K562 (cell line): ENCODE measurements around the gene KSR2. TPM values are rescaled to one million over a fixed set of nuclear protein-coding genes. Genes with fewer than 3 reads are reported as not detected.

Experiments
- ATAC-seq: fragments of 200-7000 bp; cut with Tn5 transposase; 3 replicates; pipeline ENCODE4 v1.9.1; 2020; ENCODE audit warnings: moderate library complexity
- BruUV-seq: library from RNA; stranded (reverse); fragments of 400-500 nt; replicated peaks from 2 replicates; lab custom pipeline; 2021; lab: Mats Ljungman, UMichigan
- CTCF ChIA-PET: fragments of 300-600 bp; formaldehyde crosslinking; extraction: SDS; loops from one replicate; lab custom pipeline; 2021; ENCODE audit warnings: low intra/inter-chr PET ratio; lab: Yijun Ruan, JAX
- POLR2A ChIA-PET: fragments of 300-600, 350-650 bp; sonication (Branson Sonifier 250); formaldehyde crosslinking; extraction: SDS; loops from one replicate; lab custom pipeline; 2021; ENCODE audit warnings: antibody characterized with exemption, inconsistent platforms; lab: Yijun Ruan, JAX
- DNase-seq, 4 experiments: peaks; one replicate each; pipeline versions ENCODE4 v3.0.0 to v3.0.0-alpha.2; 2011 to 2018; ENCODE audit warnings: low spot score in 3 of 4, mixed read lengths in 3 of 4; ENCODE audit errors: extremely low read depth in 1 of 4
- FAIRE-seq: peaks from 2 replicates; lab custom pipeline; 2011; peaks lifted over from hg19 to GRCh38; lab: Jason Lieb, UNC
- H2AFZ ChIP-seq: 2 replicates; pipeline ENCODE4 v1.6.0; 2011; ENCODE audit warnings: low read depth, low read length, control low read depth, inconsistent platforms
- H3K27ac ChIP-seq: fragments of 200-600 bp; 3 replicates; pipeline ENCODE4 v1.8.0; 2011; ENCODE audit warnings: low read depth, mild to moderate bottlenecking, control low read depth, inconsistent platforms, low read length, moderate library complexity, mixed read lengths; ENCODE audit errors: extremely low read depth
- H3K27me3 ChIP-seq, 2 experiments: fragments of 300-600 bp in 1 of 2; 2 replicates in 1 of 2; 3 replicates in 1 of 2; pipeline versions ENCODE4 v1.6.0 to v1.8.0; 2011; ENCODE audit warnings: inconsistent platforms in 2 of 2, low read length in 2 of 2, mild to moderate bottlenecking in 1 of 2, mixed read lengths in 1 of 2, moderate library complexity in 1 of 2; ENCODE audit not compliant: control insufficient read depth in 2 of 2, insufficient read depth in 2 of 2
- H3K36me3 ChIP-seq: fragments of 300-600 bp; 3 replicates; pipeline ENCODE4 v1.8.0; 2011; ENCODE audit warnings: mild to moderate bottlenecking, low read length, inconsistent platforms; ENCODE audit not compliant: control insufficient read depth, insufficient read depth
- H3K4me1 ChIP-seq, 2 experiments: fragments of 200-600 bp in 1 of 2; replicated peaks in 1 of 2; 2 replicates in 1 of 2; 3 replicates in 1 of 2; pipeline versions ENCODE4 v1.5.1 to v1.8.0; 2011; ENCODE audit warnings: inconsistent platforms in 2 of 2, low read length in 2 of 2, mild to moderate bottlenecking in 1 of 2, mixed read lengths in 1 of 2, moderate library complexity in 1 of 2; ENCODE audit not compliant: control insufficient read depth in 2 of 2, insufficient read depth in 2 of 2
- H3K4me2 ChIP-seq: 2 replicates; pipeline ENCODE4 v1.6.1; 2011; ENCODE audit warnings: low read length, control low read depth, inconsistent platforms, mixed read lengths; ENCODE audit not compliant: insufficient read depth
- H3K4me3 ChIP-seq: fragments of 200-600 bp; sonication (generic), shearing (Covaris generic); 2 replicates; pipeline ENCODE4 v1.5.1; 2016; ENCODE audit warnings: control low read depth, inconsistent platforms
- H3K79me2 ChIP-seq: fragments of 200-600 bp; 3 replicates; pipeline ENCODE4 v1.8.0; 2011; ENCODE audit warnings: low read length, inconsistent platforms; ENCODE audit not compliant: control insufficient read depth, insufficient read depth
- H3K9ac ChIP-seq, 2 experiments: 2 replicates each; pipeline versions ENCODE4 v1.6.0 to v1.6.1; 2011; ENCODE audit warnings: low read depth in 2 of 2, low read length in 2 of 2, control low read depth in 1 of 2, inconsistent platforms in 1 of 2, mild to moderate bottlenecking in 1 of 2, mixed read lengths in 1 of 2; ENCODE audit not compliant: insufficient read depth in 1 of 2
- H3K9me1 ChIP-seq: one replicate; pipeline ENCODE4 v1.6.0; 2011; ENCODE audit warnings: inconsistent platforms, mild to moderate bottlenecking, low read length, moderate library complexity; ENCODE audit not compliant: control insufficient read depth, insufficient read depth
- H3K9me3 ChIP-seq: replicated peaks from 2 replicates; pipeline ENCODE4 v1.5.1; 2011; ENCODE audit warnings: low read depth, low read length, inconsistent platforms; ENCODE audit not compliant: control insufficient read depth, insufficient read depth
- H4K20me1 ChIP-seq: replicated peaks from 2 replicates; pipeline ENCODE4 v1.6.1; 2011; ENCODE audit warnings: low read length, inconsistent platforms, mixed read lengths; ENCODE audit not compliant: control insufficient read depth, insufficient read depth
- COPS2 ChIP-seq: fragments of 450-650 bp; conservative IDR thresholded peaks from 2 replicates; pipeline ENCODE4 v1.6.1; 2016; ENCODE audit warnings: mild to moderate bottlenecking, moderate library complexity
- ETS2 ChIP-seq: IDR thresholded peaks from 2 replicates; pipeline ENCODE4 v1.6.1; 2016; ENCODE audit warnings: borderline replicate concordance, missing genetic modification characterization, mild to moderate bottlenecking, moderate library complexity, missing compliant biosample characterization; ENCODE audit not compliant: poor library complexity, severe bottlenecking
- HSF4 ChIP-seq: fragments of 250-450 bp; sonication (Bioruptor Pico); IDR thresholded peaks from 2 replicates; pipeline ENCODE4 v2.1.2; 2022; ENCODE audit warnings: mild to moderate bottlenecking, moderate library complexity, borderline replicate concordance
- LARP7 ChIP-seq: fragments of 450-650 bp; IDR thresholded peaks from 2 replicates; pipeline ENCODE4 v1.6.1; 2016
- LCOR ChIP-seq: sonication (generic); formaldehyde crosslinking; IDR thresholded peaks from 2 replicates; pipeline ENCODE4 v1.8.0; 2022; ENCODE audit warnings: mild to moderate bottlenecking, missing genetic modification reagents
- MEIS2 ChIP-seq: fragments of 450-650 bp; IDR thresholded peaks from 2 replicates; pipeline ENCODE4 v1.6.1; 2014; ENCODE audit warnings: mild to moderate bottlenecking; ENCODE audit not compliant: partially characterized antibody
- POLR3A ChIP-seq: IDR thresholded peaks from 2 replicates; pipeline ENCODE4 v1.6.1; 2011; ENCODE audit warnings: borderline replicate concordance, mild to moderate bottlenecking, moderate library complexity; ENCODE audit not compliant: insufficient read length, insufficient read depth; ENCODE audit errors: extremely low read depth
- SMAD4 ChIP-seq: fragments of 250-450 bp; sonication (Bioruptor Pico); conservative IDR thresholded peaks from 2 replicates; pipeline ENCODE4 v1.8.0; 2021; ENCODE audit warnings: inconsistent platforms, mild to moderate bottlenecking, moderate library complexity
- STAG1 ChIP-seq: sonication (generic); formaldehyde crosslinking; IDR thresholded peaks from 2 replicates; pipeline ENCODE4 v1.5.0; 2020; ENCODE audit warnings: missing genetic modification reagents, borderline replicate concordance
- TRIM28 ChIP-seq: fragments of 450-650 bp; IDR thresholded peaks from 2 replicates; pipeline ENCODE4 v1.6.1; 2017
- ZNF583 ChIP-seq: fragments of 250-450 bp; sonication (Bioruptor Pico); IDR thresholded peaks from 2 replicates; pipeline ENCODE4 v1.4.0; 2020
- ZNF695 ChIP-seq: fragments of 450-650 bp; formaldehyde crosslinking; IDR thresholded peaks from 2 replicates; pipeline ENCODE4 v1.4.0; 2020; ENCODE audit warnings: mild to moderate bottlenecking, moderate library complexity
- WGBS: fragments of 100-300 bp; shearing (Covaris generic); methylation state at CpG from one replicate; pipeline ENCODE4 v1.1.6; 2016; ENCODE audit warnings: low coverage, mixed read lengths; ENCODE audit not compliant: insufficient coverage; ENCODE audit errors: missing lambda C conversion rate; 5-methylcytosine and 5-hydroxymethylcytosine counted together
- in situ Hi-C: fragments of 300-500 bp; cut with MboI; formaldehyde crosslinking; loops from 4 replicates; pipeline ENCODE4 v1.15.0; 2018; ENCODE audit warnings: inconsistent platforms, mixed read lengths
- intact Hi-C: fragments of 100-400 bp; cut with micrococcal nuclease; formaldehyde crosslinking; loops from 2 replicates; pipeline ENCODE4 v1.14.2; 2022
- polyA plus RNA-seq, 8 experiments: library from polyadenylated mRNA; depleted of rRNA in 4 of 8; stranded (reverse) in 5 of 8; unstranded in 3 of 8; fragments of >200 nt; fragmentation: Nextera tagmentation in 2 of 8; fragmentation: Illumina TruSeq in 1 of 8; extraction: Ambion mirVana in 2 of 8; extraction: Trizol in 1 of 8; gene quantifications; 2 replicates each; pipeline versions ENCODE4 v1.2.1 to v1.2.3, GENCODE V29; 2011 to 2014; ENCODE audit warnings: inconsistent platforms in 1 of 8, missing spikeins in 1 of 8
- total RNA-seq, 7 experiments: library from RNA; depleted of rRNA in 6 of 7; stranded (reverse); fragments of >200 nt in 6 of 7; fragmentation: Illumina TruSeq in 2 of 7; extraction: Trizol in 2 of 7; gene quantifications; 2 replicates each; pipeline versions ENCODE4 v1.2.1 to v1.2.3, GENCODE V29; 2011 to 2021; ENCODE audit warnings: low replicate concordance in 1 of 7

The KSR2 gene
- total and polyA plus RNA-seq, 9 of the 15 experiments (the other 6 are each of a cell fraction or from before 2014, with no cell fraction given): not detected

GRCh38 chr12:117450209-117450608 is 518.6 kb downstream of the KSR2 start:
- intact Hi-C loops: no loop called here
- Histone ChIP-seq H3K79me2 (no peaks in the 10 kb centered on the region), H3K4me1 (no peaks in the 10 kb centered on the region; a peak in 1 of 5 replicates), H3K27me3 (peaks cover 0 to 3% of the 10 kb centered on the region in 2 experiments; a peak in 1 of 5 replicates)
- TF ChIP-seq POLR3A (no peak), LARP7 (no peak), TRIM28 (no peak), LCOR (CRISPR knock-in tag) (no peak), COPS2 (no peak), ZNF583 (CRISPR knock-in tag) (no peak), STAG1 (CRISPR knock-in tag) (no peak), MEIS2 (no peak), HSF4 (CRISPR knock-in tag) (no peak), ZNF695 (no peak), SMAD4 (no peak), ETS2 (no peak)
- TF ChIP-seq, all 486 proteins: peak for 0
- H3K36me3 ChIP-seq: no peaks in the 10 kb centered on the region
- ChIA-PET CTCF (no interaction called here), POLR2A (no interaction called here)
- FAIRE-seq: no peak
- H2AFZ ChIP-seq: no peak overlapping the region
- no peaks in the 10 kb centered on the region for H3K9me1 ChIP-seq
- no peaks in the 10 kb centered on the region for H3K9me3 ChIP-seq
- in situ Hi-C loops: no loop called here
- WGBS: 0% methylated on average over 5 of the region's 5 CpGs
- ATAC-seq: no peak
- H3K27ac ChIP-seq: no peak overlapping the region
- BruUV-seq: no TSS peak
- DNase-seq: no peak
- H3K4me3 ChIP-seq: no peak overlapping the region
- H3K4me2 ChIP-seq: no peak overlapping the region
- no peak overlapping the region for H3K9ac ChIP-seq
- no peaks in the 10 kb centered on the region for H4K20me1 ChIP-seq
